Left ventricle myocardium superior (tissue), 1 donor: Measurements from ENCODE around the gene TWSG1. TPM values are rescaled to one million over a fixed set of nuclear protein-coding genes. Genes with fewer than 3 reads are reported as not detected.
"Not testable (repeated sequence)": the region's sequence is repeated elsewhere in the genome, so short reads cannot be mapped to it uniquely, and the experiment has no call there.

Experiments
- ATAC-seq: fragments of 200-7000 bp; cut with Tn5 transposase; one replicate; pipeline ENCODE4 v1.9.1; 2020; ENCODE audit warnings: mild to moderate bottlenecking, moderate library complexity
- DNase-seq: peaks from one replicate; pipeline ENCODE4 v3.0.0-alpha.2; 2020
- intact Hi-C: fragments of 100-400 bp; cut with micrococcal nuclease; formaldehyde crosslinking; loops from one replicate; pipeline ENCODE4 v1.11.0; 2022
- total RNA-seq: library from RNA; stranded (reverse); fragmentation: NEBNext Ultra II Directional; extraction: Animal tissue kit (Norgen Biotek cat#: 25700); gene quantifications from one replicate; pipeline ENCODE4 v1.2.1, GENCODE V29; 2021
- donor health status: DM: no; HTN: yes; CAD: no; lungs with severe emphysema.

Gene TWSG1
- total RNA-seq, 1 donor from 2014 or later: 10.0 TPM

GRCh38 chr18:9379118-9379517 lies 44.5 kb downstream of the TWSG1 start:
- intact Hi-C loops: no loop called here
- DNase-seq (no peak), ATAC-seq (no peak)

- DNase-seq: no peak
- intact Hi-C loops: no loop called here
- no peak for ATAC-seq
Observed at GRCh38 chr18:9380101-9380500, 45.5 kb downstream of the TWSG1 start.

- DNase-seq (no peak), ATAC-seq (no peak)
- intact Hi-C loops: no loop called here
Observed at GRCh38 chr18:9380621-9381395, 46.2 kb downstream of the TWSG1 start.

- intact Hi-C loops: no loop called here
- ATAC-seq: no peak
- no peak for DNase-seq
Observed at GRCh38 chr18:9386879-9387278, 52.3 kb downstream of the TWSG1 start.

GRCh38 chr18:9387891-9388290 lies 53.3 kb downstream of the TWSG1 start:
- no peak for ATAC-seq
- DNase-seq: no peak
- intact Hi-C loops: no loop called here

- intact Hi-C loops: no loop called here
- no peak for DNase-seq
- ATAC-seq: no peak
Observed at GRCh38 chr18:9389706-9390105, 55.1 kb downstream of the TWSG1 start.

- no peak for ATAC-seq
- intact Hi-C loops: no loop called here
- no peak for DNase-seq
Observed at GRCh38 chr18:9392726-9393125, 58.2 kb downstream of the TWSG1 start.

GRCh38 chr18:9394046-9394445 lies 59.5 kb downstream of the TWSG1 start:
- DNase-seq: no peak
- intact Hi-C loops: no loop called here
- ATAC-seq: no peak

- ATAC-seq (no peak), DNase-seq (no peak)
- intact Hi-C loops: no loop called here
Observed at GRCh38 chr18:9400197-9400596, 65.6 kb downstream of the TWSG1 start.

GRCh38 chr18:9401176-9401575 lies 66.6 kb downstream of the TWSG1 start:
- ATAC-seq: no peak
- intact Hi-C loops: no loop called here
- no peak for DNase-seq

GRCh38 chr18:9402358-9403007 lies 67.9 kb downstream of the TWSG1 start:
- DNase-seq, intact Hi-C loops, ATAC-seq: not testable (repeated sequence)

- intact Hi-C loops: no loop called here
- DNase-seq: no peak
- no peak for ATAC-seq
Observed at GRCh38 chr18:9403795-9404564, 69.4 kb downstream of the TWSG1 start.

GRCh38 chr18:9404565-9405060 lies 70.0 kb downstream of the TWSG1 start:
- intact Hi-C loops: no loop called here
- DNase-seq (no peak), ATAC-seq (peak; percentile 39)

- ATAC-seq (no peak), DNase-seq (no peak)
- intact Hi-C loops: no loop called here
Observed at GRCh38 chr18:9405130-9405529, 70.6 kb downstream of the TWSG1 start.

GRCh38 chr18:9405977-9406376 lies 71.4 kb downstream of the TWSG1 start:
- no peak for ATAC-seq
- intact Hi-C loops: no loop called here
- DNase-seq: no peak

GRCh38 chr18:9410515-9410914 lies 75.9 kb downstream of the TWSG1 start:
- ATAC-seq: no peak
- no peak for DNase-seq
- intact Hi-C loops: no loop called here

- DNase-seq: no peak
Observed at GRCh38 chr18:9413576-9413975, 79.0 kb downstream of the TWSG1 start.

GRCh38 chr18:9416563-9417072 lies 82.0 kb downstream of the TWSG1 start:
- ATAC-seq: no peak
- intact Hi-C loops: no loop called here

More at GRCh38 chr18:9413576-9413975, 79.0 kb downstream of the TWSG1 start:
- intact Hi-C loops: no loop called here
- ATAC-seq: no peak

GRCh38 chr18:9417073-9417851 lies 82.7 kb downstream of the TWSG1 start:
- DNase-seq: peak; percentile 68
- intact Hi-C loops: no loop called here
- peak; percentile 84 for ATAC-seq

More at GRCh38 chr18:9416563-9417072, 82.0 kb downstream of the TWSG1 start:
- DNase-seq: no peak
